DOHH2 (cell line): ENCODE measurements around the gene STARD10.

Experiments used
- H3F3A ChIP-seq: fragments of 200-600 bp; sonication (generic), shearing (Covaris generic); 2 replicates; pipeline ENCODE4 v1.6.0; 2016; ENCODE audit warnings: antibody characterized with exemption, mild to moderate bottlenecking; ENCODE audit not compliant: control insufficient read depth, insufficient read depth
- H3K27ac ChIP-seq: fragments of 200-600 bp; sonication (generic); 2 replicates; pipeline ENCODE4 v1.5.1; 2014; ENCODE audit warnings: low read depth, mild to moderate bottlenecking, low read length, moderate library complexity
- H3K27me3 ChIP-seq: fragments of 200-600 bp; sonication (generic); 2 replicates; pipeline ENCODE4 v1.6.1; 2014; ENCODE audit warnings: mild to moderate bottlenecking, low read length, mixed read lengths; ENCODE audit not compliant: control insufficient read depth
- H3K36me3 ChIP-seq: fragments of 200-600 bp; sonication (generic); 2 replicates; pipeline ENCODE4 v1.6.1; 2014; ENCODE audit warnings: mild to moderate bottlenecking, low read length, moderate library complexity, mixed read lengths; ENCODE audit not compliant: control insufficient read depth
- H3K4me1 ChIP-seq: fragments of 200-600 bp; sonication (generic); 2 replicates; pipeline ENCODE4 v1.6.1; 2014; ENCODE audit warnings: mild to moderate bottlenecking, low read length, mixed read lengths; ENCODE audit not compliant: control insufficient read depth
- H3K4me2 ChIP-seq: fragments of 200-600 bp; sonication (generic); 2 replicates; pipeline ENCODE4 v1.6.0; 2014; ENCODE audit warnings: mild to moderate bottlenecking, low read length, moderate library complexity
- H3K4me3 ChIP-seq: fragments of 200-600 bp; sonication (generic); 2 replicates; pipeline ENCODE4 v1.5.1; 2014; ENCODE audit warnings: mild to moderate bottlenecking, low read length, mixed read lengths
- H3K79me2 ChIP-seq: fragments of 200-600 bp; sonication (generic); 2 replicates; pipeline ENCODE4 v1.6.1; 2014; ENCODE audit warnings: mild to moderate bottlenecking, low read length, mixed read lengths; ENCODE audit not compliant: control insufficient read depth
- H3K9me2 ChIP-seq: fragments of 200-600 bp; sonication (generic); replicated peaks from 2 replicates; pipeline ENCODE4 v1.6.1; 2014; ENCODE audit warnings: mild to moderate bottlenecking, low read length, mixed read lengths; ENCODE audit not compliant: control insufficient read depth
- H3K9me3 ChIP-seq: fragments of 200-600 bp; sonication (generic); 2 replicates; pipeline ENCODE4 v1.6.1; 2014; ENCODE audit warnings: antibody characterized with exemption, low read length, mixed read lengths; ENCODE audit not compliant: control insufficient read depth, insufficient read depth
- H4K20me1 ChIP-seq: fragments of 200-600 bp; sonication (generic); 2 replicates; pipeline ENCODE4 v1.6.0; 2014; ENCODE audit warnings: low read depth, mild to moderate bottlenecking, antibody characterized with exemption, low read length, moderate library complexity; ENCODE audit not compliant: control insufficient read depth, insufficient read depth
- CTCF ChIP-seq: fragments of 200-600 bp; sonication (generic); IDR thresholded peaks from one replicate; pipeline ENCODE4 v1.5.1; 2014; ENCODE audit warnings: antibody characterized with exemption, mild to moderate bottlenecking, low read depth, low read length; ENCODE audit not compliant: poor library complexity, severe bottlenecking
- EZH2phosphoT487 ChIP-seq: fragments of 200-600 bp; sonication (generic); IDR thresholded peaks from 2 replicates; pipeline ENCODE4 v1.6.1; 2017; ENCODE audit warnings: borderline replicate concordance, mild to moderate bottlenecking, antibody characterized with exemption, low read length, moderate library complexity, mixed read lengths

The STARD10 gene

DNA sequence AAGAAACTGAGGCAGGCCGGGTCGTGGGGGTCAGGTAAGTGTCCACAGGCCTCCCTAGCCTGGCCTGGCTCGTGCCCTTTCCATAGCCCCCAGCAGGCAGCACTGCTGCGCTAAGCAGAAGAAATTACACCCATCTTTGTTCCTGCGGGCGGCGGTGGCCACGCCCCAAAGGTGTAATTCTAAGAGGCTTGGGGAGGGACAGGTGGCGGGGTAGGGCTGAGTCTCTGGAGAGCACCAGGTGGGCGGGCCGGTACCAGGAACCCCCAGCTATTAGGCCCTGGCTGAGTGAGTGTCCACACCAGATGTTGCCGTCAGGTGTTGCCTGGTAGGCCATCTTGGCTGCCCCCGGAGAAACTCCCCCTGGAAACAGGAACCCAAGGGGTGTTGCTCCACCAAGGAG lies 29.3 kb downstream of the STARD10 start:
- no peak overlapping the region for H3K4me2 ChIP-seq
- no peak overlapping the region for H3K27ac ChIP-seq
- TF ChIP-seq CTCF: no peak

GRCh38 chr11:72763823-72764222 lies 30.0 kb downstream of the STARD10 start:
- no peak overlapping the region for H3K4me3 ChIP-seq
- TF ChIP-seq EZH2phosphoT487 (no peak), CTCF (no peak)
- no peaks in the 10 kb centered on the region for H3K9me3 ChIP-seq
- no peaks in the 10 kb centered on the region for H3F3A ChIP-seq
- no peaks in the 10 kb centered on the region for H3K79me2 ChIP-seq
- no peaks in the 10 kb centered on the region for H3K4me1 ChIP-seq
- no peaks in the 10 kb centered on the region for H3K27me3 ChIP-seq
- H3K9me2 ChIP-seq: no peaks in the 10 kb centered on the region
- H3K27ac ChIP-seq: no peak overlapping the region
- no peak overlapping the region for H3K4me2 ChIP-seq
- no peaks in the 10 kb centered on the region for H4K20me1 ChIP-seq
- H3K36me3 ChIP-seq: no peaks in the 10 kb centered on the region

More for the DNA sequence above, 29.3 kb downstream of the STARD10 start:
- no peak overlapping the region for H3K4me3 ChIP-seq
- no peaks in the 10 kb centered on the region for H3K4me1 ChIP-seq
- H3K79me2 ChIP-seq: no peaks in the 10 kb centered on the region
- no peaks in the 10 kb centered on the region for H3K9me2 ChIP-seq
- no peaks in the 10 kb centered on the region for H4K20me1 ChIP-seq
- no peaks in the 10 kb centered on the region for H3K27me3 ChIP-seq
- no peaks in the 10 kb centered on the region for H3F3A ChIP-seq
- no peaks in the 10 kb centered on the region for H3K9me3 ChIP-seq
- no peaks in the 10 kb centered on the region for H3K36me3 ChIP-seq

GRCh38 chr11:72762641-72763304 lies 31.1 kb downstream of the STARD10 start:
- Histone ChIP-seq H3K9me2 (no peaks in the 10 kb centered on the region), H3K9me3 (no peaks in the 10 kb centered on the region), H3K4me1 (no peaks in the 10 kb centered on the region), H3K27ac (no peak overlapping the region), H3K36me3 (no peaks in the 10 kb centered on the region), H3K4me2 (no peak overlapping the region), H3K4me3 (no peak overlapping the region), H3K27me3 (no peaks in the 10 kb centered on the region), H3K79me2 (no peaks in the 10 kb centered on the region), H3F3A (no peaks in the 10 kb centered on the region), H4K20me1 (no peaks in the 10 kb centered on the region)
- no peak for TF ChIP-seq EZH2phosphoT487
- TF ChIP-seq CTCF: no peak
